ENCODE measurements around the gene ZNF581. TPM values are rescaled to one million over a fixed set of nuclear protein-coding genes. Genes with fewer than 3 reads are reported as not detected.

ZNF581 gene
- total RNA-seq, 2 donors from 2014 or later: 47.2 to 48.7 TPM

GRCh38 chr19:55637534-55637933 lies 5.9 kb upstream of the ZNF581 start:
- no peak overlapping the region for H3K27ac Mint-ChIP-seq
- H3K9ac ChIP-seq (ENCODE audit: extremely low read depth, low read length, poor library complexity, severe bottlenecking): no peak overlapping the region
- no peak overlapping the region for H3K27ac ChIP-seq (ENCODE audit: low read depth, low read length)
- peaks cover 4% of the 10 kb centered on the region for H3K36me3 ChIP-seq (ENCODE audit: control insufficient read depth, insufficient read depth, low read length)
- H3K4me3 Mint-ChIP-seq: no peak overlapping the region
- peaks cover 26% of the 10 kb centered on the region for H3K4me1 Mint-ChIP-seq
- no peak for DNase-seq
- peaks cover 18% of the 10 kb centered on the region for H3K36me3 Mint-ChIP-seq (ENCODE audit: low read depth)
- no peaks in the 10 kb centered on the region for H3K27me3 Mint-ChIP-seq (ENCODE audit: insufficient read depth)
- H3K4me1 ChIP-seq (ENCODE audit: control insufficient read depth, insufficient read depth, low read length): no peaks in the 10 kb centered on the region
- H3K9me3 Mint-ChIP-seq: peaks cover 5% of the 10 kb centered on the region
- TF ChIP-seq CTCF (conservative IDR thresholded peaks at IDR 0.05): no peak
- H3K9me3 ChIP-seq (ENCODE audit: control insufficient read depth, low read length): no peaks in the 10 kb centered on the region
- no peak overlapping the region for H3K4me3 ChIP-seq (ENCODE audit: low read length)
- 86 to 87% methylated on average over 11 of the region's 11 CpGs for WGBS, 2 experiments (ENCODE audit: insufficient coverage in 1 of 2, insufficient read length in 1 of 2)
- no peaks in the 10 kb centered on the region for H3K27me3 ChIP-seq (ENCODE audit: control insufficient read depth, insufficient read depth, low read length, poor library complexity, severe bottlenecking)

- Mint-ChIP-seq H3K4me3 (no peak overlapping the region), H3K4me1 (peaks cover 32% of the 10 kb centered on the region), H3K27ac (no peak overlapping the region), H3K27me3 (ENCODE audit: insufficient read depth) (no peaks in the 10 kb centered on the region), H3K9me3 (peaks cover 5% of the 10 kb centered on the region), H3K36me3 (ENCODE audit: low read depth) (peaks cover 19% of the 10 kb centered on the region)
- no peaks in the 10 kb centered on the region for H3K9me3 ChIP-seq (ENCODE audit: control insufficient read depth, low read length)
- peak; percentile 71 for TF ChIP-seq CTCF (conservative IDR thresholded peaks at IDR 0.05)
- peaks cover 4% of the 10 kb centered on the region for H3K36me3 ChIP-seq (ENCODE audit: control insufficient read depth, insufficient read depth, low read length)
- H3K4me3 ChIP-seq (ENCODE audit: low read length): no peak overlapping the region
- no peaks in the 10 kb centered on the region for H3K4me1 ChIP-seq (ENCODE audit: control insufficient read depth, insufficient read depth, low read length)
- DNase-seq: peak; percentile 81
- no peak overlapping the region for H3K27ac ChIP-seq (ENCODE audit: low read depth, low read length)
- H3K9ac ChIP-seq (ENCODE audit: extremely low read depth, low read length, poor library complexity, severe bottlenecking): no peak overlapping the region
- 86 to 91% methylated on average over 5 to 6 of the region's 6 CpGs for WGBS, 2 experiments (ENCODE audit: insufficient coverage in 1 of 2, insufficient read length in 1 of 2)
- H3K27me3 ChIP-seq (ENCODE audit: control insufficient read depth, insufficient read depth, low read length, poor library complexity, severe bottlenecking): no peaks in the 10 kb centered on the region
Observed at GRCh38 chr19:55638864-55639359, 4.5 kb upstream of the ZNF581 start.

DNA sequence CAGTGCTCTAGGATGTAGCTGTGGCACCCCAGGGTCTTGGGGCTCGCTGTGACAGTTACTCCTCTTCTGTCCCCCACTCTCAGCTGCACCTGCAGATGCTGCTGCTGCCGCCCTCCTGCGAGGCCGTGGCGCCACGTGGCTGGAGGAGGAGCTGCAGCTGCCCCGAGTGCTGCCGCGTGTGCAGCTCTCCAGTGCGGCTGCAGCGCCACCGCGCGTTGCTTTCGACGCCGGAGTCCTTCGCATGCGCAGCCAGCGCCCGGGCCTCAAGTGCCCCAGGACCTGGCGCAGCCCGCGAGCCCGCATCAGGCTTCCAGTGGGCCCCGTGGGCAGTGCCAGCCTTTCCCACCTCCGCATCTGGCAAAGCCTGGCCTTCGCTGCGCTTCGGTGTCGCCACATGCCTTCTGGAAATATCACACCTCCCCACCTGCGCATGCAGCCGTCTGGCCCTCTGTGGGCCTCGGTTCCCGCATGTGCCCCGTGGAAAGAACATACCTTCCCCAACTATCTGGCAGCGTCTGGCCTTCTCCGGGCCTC lies 3.3 kb upstream of the ZNF581 start:
- 81 to 85% methylated on average over 19 to 38 of the region's 38 CpGs for WGBS, 2 experiments (ENCODE audit: insufficient coverage in 1 of 2, insufficient read length in 1 of 2)
- peaks cover 27% of the 10 kb centered on the region for H3K4me1 Mint-ChIP-seq

More for the DNA sequence above, 3.3 kb upstream of the ZNF581 start:
- H3K4me1 ChIP-seq (ENCODE audit: control insufficient read depth, insufficient read depth, low read length): peaks cover 7% of the 10 kb centered on the region
- peaks cover 7% of the 10 kb centered on the region for H3K36me3 ChIP-seq (ENCODE audit: control insufficient read depth, insufficient read depth, low read length)
- no peaks in the 10 kb centered on the region for H3K27me3 Mint-ChIP-seq (ENCODE audit: insufficient read depth)
- peak overlapping the region; percentile 90 for H3K4me3 Mint-ChIP-seq
- DNase-seq: peak; percentile 87
- H3K9me3 Mint-ChIP-seq: peaks cover 5% of the 10 kb centered on the region
- no peaks in the 10 kb centered on the region for H3K27me3 ChIP-seq (ENCODE audit: control insufficient read depth, insufficient read depth, low read length, poor library complexity, severe bottlenecking)
- peak overlapping the region; percentile 83 for H3K27ac Mint-ChIP-seq
- H3K9ac ChIP-seq (ENCODE audit: extremely low read depth, low read length, poor library complexity, severe bottlenecking): peak overlapping the region; percentile 55
- H3K27ac ChIP-seq (ENCODE audit: low read depth, low read length): peak overlapping the region; percentile 3
- no peaks in the 10 kb centered on the region for H3K9me3 ChIP-seq (ENCODE audit: control insufficient read depth, low read length)
- peak overlapping the region; percentile 71 for H3K4me3 ChIP-seq (ENCODE audit: low read length)
- H3K36me3 Mint-ChIP-seq (ENCODE audit: low read depth): peaks cover 21% of the 10 kb centered on the region
- TF ChIP-seq CTCF (conservative IDR thresholded peaks at IDR 0.05): no peak

Data from endodermal cell (in vitro differentiated cells).